Progenitor cell of endocrine pancreas (in vitro differentiated cells): ENCODE measurements around the gene FLRT2. TPM values are rescaled to one million over a fixed set of nuclear protein-coding genes. Genes with fewer than 3 reads are reported as not detected.
A peak's percentile ranks its signal among the peaks of the same experiment; 100 is the strongest.

Source experiments
- DNase-seq: peaks from one replicate; pipeline ENCODE4 v3.0.0; 2021; ENCODE audit warnings: low spot score; ENCODE audit not compliant: unreplicated experiment
- H3K27ac Mint-ChIP-seq: 2 replicates; pipeline ENCODE4 v1.8.0; 2021; ENCODE audit warnings: mild to moderate bottlenecking, moderate library complexity, mixed read lengths
- H3K27me3 Mint-ChIP-seq: 2 replicates; pipeline ENCODE4 v1.8.0; 2021; ENCODE audit warnings: mixed read lengths
- H3K36me3 Mint-ChIP-seq: 2 replicates; pipeline ENCODE4 v1.8.0; 2022; ENCODE audit warnings: mixed read lengths; ENCODE audit not compliant: insufficient read depth
- H3K4me1 Mint-ChIP-seq: 2 replicates; pipeline ENCODE4 v1.8.0; 2021; ENCODE audit warnings: low read depth, mixed read lengths
- H3K4me3 Mint-ChIP-seq: 2 replicates; pipeline ENCODE4 v1.8.0; 2021; ENCODE audit warnings: low read depth, mild to moderate bottlenecking, moderate library complexity, mixed read lengths
- H3K9me3 Mint-ChIP-seq: 2 replicates; pipeline ENCODE4 v1.8.0; 2021; ENCODE audit warnings: low read depth, mixed read lengths
- total RNA-seq: library from RNA; stranded (reverse); gene quantifications from 2 replicates; pipeline ENCODE4 v1.2.1, GENCODE V29; 2021
- TF ChIP-seq, protein P1 (sequence below): fragments of 200-600 bp; sonication (generic); IDR thresholded peaks from one replicate; pipeline ENCODE4 v1.5.0; 2021; ENCODE audit warnings: antibody characterized with exemption, mild to moderate bottlenecking; ENCODE audit not compliant: unreplicated experiment

The FLRT2 gene
- total RNA-seq, 1 donor from 2014 or later, result 312 TPM

DNA sequence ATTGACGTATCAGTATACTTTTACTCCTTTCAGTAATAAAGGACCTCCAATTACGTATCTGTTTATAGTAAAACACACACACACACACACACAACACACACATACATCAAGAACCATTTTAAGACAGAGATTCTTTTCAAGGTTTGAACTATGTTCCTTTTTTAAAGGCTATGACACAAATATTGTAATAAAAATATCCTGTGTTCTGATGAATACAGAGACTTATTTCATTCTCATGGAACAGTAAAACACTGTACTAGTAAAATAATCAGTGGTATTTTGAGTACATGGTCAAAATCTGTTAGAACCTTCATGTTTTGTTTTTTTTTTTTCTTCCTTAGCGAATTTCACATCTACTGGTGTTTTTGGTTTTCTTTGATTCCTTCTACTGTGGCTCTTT lies 7.6 kb downstream of the FLRT2 start:
- Mint-ChIP-seq H3K36me3 (peaks cover 18% of the 10 kb centered on the region), H3K9me3 (no peaks in the 10 kb centered on the region), H3K27ac (peak overlapping the region; percentile 65), H3K27me3 (no peaks in the 10 kb centered on the region), H3K4me3 (peak overlapping the region; percentile 86), H3K4me1 (peaks cover 48% of the 10 kb centered on the region)
- TF ChIP-seq, protein P1, sequence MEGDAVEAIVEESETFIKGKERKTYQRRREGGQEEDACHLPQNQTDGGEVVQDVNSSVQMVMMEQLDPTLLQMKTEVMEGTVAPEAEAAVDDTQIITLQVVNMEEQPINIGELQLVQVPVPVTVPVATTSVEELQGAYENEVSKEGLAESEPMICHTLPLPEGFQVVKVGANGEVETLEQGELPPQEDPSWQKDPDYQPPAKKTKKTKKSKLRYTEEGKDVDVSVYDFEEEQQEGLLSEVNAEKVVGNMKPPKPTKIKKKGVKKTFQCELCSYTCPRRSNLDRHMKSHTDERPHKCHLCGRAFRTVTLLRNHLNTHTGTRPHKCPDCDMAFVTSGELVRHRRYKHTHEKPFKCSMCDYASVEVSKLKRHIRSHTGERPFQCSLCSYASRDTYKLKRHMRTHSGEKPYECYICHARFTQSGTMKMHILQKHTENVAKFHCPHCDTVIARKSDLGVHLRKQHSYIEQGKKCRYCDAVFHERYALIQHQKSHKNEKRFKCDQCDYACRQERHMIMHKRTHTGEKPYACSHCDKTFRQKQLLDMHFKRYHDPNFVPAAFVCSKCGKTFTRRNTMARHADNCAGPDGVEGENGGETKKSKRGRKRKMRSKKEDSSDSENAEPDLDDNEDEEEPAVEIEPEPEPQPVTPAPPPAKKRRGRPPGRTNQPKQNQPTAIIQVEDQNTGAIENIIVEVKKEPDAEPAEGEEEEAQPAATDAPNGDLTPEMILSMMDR, result no peak
- no peak for DNase-seq

DNA sequence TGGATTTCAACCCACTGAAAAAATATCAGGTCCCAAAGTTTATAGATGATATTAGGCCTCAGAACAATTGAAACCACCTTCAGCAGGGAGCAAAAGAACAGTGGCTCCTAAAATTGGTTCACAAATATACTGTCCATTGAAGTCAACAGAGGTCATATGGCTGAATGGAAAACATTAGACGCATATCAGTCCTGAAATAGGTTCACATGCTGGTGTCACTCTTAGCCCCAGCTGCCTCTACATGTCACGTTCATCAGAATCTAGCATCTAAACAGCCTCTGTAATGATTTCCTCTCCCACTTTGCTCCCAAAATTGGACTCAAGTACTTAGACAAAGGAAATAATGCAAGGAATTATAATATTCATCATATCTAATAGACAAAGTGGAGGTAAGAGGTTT lies 8.7 kb downstream of the FLRT2 start:
- Mint-ChIP-seq H3K4me1 (peaks cover 49% of the 10 kb centered on the region), H3K27ac (no peak overlapping the region)
- TF ChIP-seq, protein P1, result no peak

DNA sequence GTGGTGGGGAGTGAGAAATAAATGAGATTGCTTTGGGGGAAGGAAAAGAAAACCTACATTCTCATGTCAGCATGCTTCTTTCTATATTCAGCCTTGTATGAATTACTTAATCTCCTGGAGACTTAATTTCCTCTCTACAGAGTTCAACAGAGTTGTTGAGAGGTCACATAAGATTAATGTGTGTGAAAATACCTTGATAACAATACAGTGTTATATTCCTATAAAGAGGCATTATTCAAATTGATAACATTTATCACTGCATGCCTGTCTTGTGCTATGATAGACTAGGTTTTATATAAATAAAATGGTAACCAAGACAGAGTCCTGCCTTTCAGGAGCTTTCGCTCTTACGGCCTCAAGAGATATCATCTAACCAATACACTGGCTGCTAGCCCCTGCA lies 9.6 kb downstream of the FLRT2 start:
- Mint-ChIP-seq H3K4me3 (peak overlapping the region; percentile 12), H3K4me1 (peaks cover 50% of the 10 kb centered on the region), H3K9me3 (no peaks in the 10 kb centered on the region), H3K36me3 (peaks cover 23% of the 10 kb centered on the region), H3K27me3 (no peaks in the 10 kb centered on the region), H3K27ac (peak overlapping the region; percentile 49)
- no peak for DNase-seq
- TF ChIP-seq, protein P1, result no peak

More for the DNA sequence above, 8.7 kb downstream of the FLRT2 start:
- peaks cover 19% of the 10 kb centered on the region for H3K36me3 Mint-ChIP-seq
- no peaks in the 10 kb centered on the region for H3K27me3 Mint-ChIP-seq
- H3K9me3 Mint-ChIP-seq, result no peaks in the 10 kb centered on the region
- no peak for DNase-seq
- H3K4me3 Mint-ChIP-seq, result peak overlapping the region; percentile 18

DNA sequence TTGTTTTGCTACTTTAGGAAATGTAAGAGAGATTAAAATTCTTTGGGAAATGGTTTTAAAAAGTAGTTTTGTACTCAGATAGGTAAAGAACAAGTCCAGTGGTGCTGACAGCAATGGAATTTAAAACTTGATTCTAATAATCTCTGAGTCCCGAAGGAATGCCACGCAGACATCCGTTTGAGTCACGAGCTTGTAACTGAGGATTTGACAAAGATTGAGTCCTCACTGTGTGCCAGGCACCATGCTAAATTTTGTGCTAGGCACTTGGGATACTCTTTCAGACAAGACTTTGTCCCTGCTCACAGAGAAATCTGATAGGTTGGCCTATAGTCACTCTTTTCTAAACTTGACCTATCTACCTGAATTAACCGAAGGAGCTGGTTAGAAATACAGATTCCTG lies 12.7 kb downstream of the FLRT2 start:
- no peaks in the 10 kb centered on the region for H3K27me3 Mint-ChIP-seq
- TF ChIP-seq, protein P1, result no peak

DNA sequence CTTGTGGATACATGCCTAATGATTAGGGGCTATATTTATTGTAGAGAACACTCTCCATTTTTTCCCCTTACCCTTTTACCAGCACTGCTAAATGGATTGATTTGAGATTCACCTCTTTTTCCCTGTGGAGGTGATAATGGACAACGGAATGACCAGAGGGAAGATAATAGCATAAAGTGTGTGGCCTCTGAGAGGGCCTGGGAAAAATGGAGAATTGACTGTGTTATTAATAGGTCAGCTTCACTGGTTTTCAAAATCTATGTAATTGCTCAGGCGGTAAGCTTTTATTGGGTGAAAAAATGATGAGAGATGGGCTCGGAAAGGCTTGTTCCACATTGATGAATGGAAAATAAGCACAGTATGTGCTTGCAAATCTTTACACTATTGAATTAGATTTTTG lies 15.8 kb downstream of the FLRT2 start:
- no peaks in the 10 kb centered on the region for H3K27me3 Mint-ChIP-seq
- DNase-seq, result no peak
- H3K27ac Mint-ChIP-seq, result no peak overlapping the region
- H3K4me1 Mint-ChIP-seq, result peaks cover 35% of the 10 kb centered on the region
- TF ChIP-seq, protein P1, result no peak
- no peaks in the 10 kb centered on the region for H3K9me3 Mint-ChIP-seq
- peaks cover 52% of the 10 kb centered on the region for H3K36me3 Mint-ChIP-seq
- no peak overlapping the region for H3K4me3 Mint-ChIP-seq

More for the DNA sequence above, 12.7 kb downstream of the FLRT2 start:
- Mint-ChIP-seq H3K27ac (no peak overlapping the region), H3K4me3 (no peak overlapping the region), H3K9me3 (no peaks in the 10 kb centered on the region), H3K36me3 (peaks cover 36% of the 10 kb centered on the region), H3K4me1 (peaks cover 39% of the 10 kb centered on the region)
- no peak for DNase-seq
